Activated B cell treated with CpG ODN at 0.5 μM for 24 hours (primary cell): ENCODE results near the gene ASTN2. TPM values are rescaled to one million over a fixed set of nuclear protein-coding genes. Genes with fewer than 3 reads are reported as not detected.

Experiments used
- ATAC-seq: fragments of 200-7000 bp; cut with Tn5 transposase; one replicate; pipeline ENCODE4 v1.10.0; 2021; ENCODE audit warnings: low read depth, mild to moderate bottlenecking, moderate library complexity
- CTCF ChIA-PET: fragments of 350-600 bp; sonication (Branson Sonifier 250); formaldehyde crosslinking; loops from one replicate; lab custom pipeline; 2021; ENCODE audit warnings: antibody characterized with exemption; lab: Charles Lee
- POLR2A ChIA-PET: fragments of 350-600 bp; sonication (Branson Sonifier 250); formaldehyde crosslinking; loops from one replicate; lab custom pipeline; 2021; ENCODE audit warnings: antibody characterized with exemption; lab: Charles Lee
- DNase-seq: peaks from one replicate; pipeline ENCODE4 v3.0.0; 2022
- H3K27ac Mint-ChIP-seq: one replicate; pipeline ENCODE4 v1.8.0; 2020; ENCODE audit warnings: mixed read lengths
- H3K27me3 Mint-ChIP-seq: one replicate; pipeline ENCODE4 v1.8.0; 2021; ENCODE audit warnings: mixed read lengths
- H3K36me3 Mint-ChIP-seq: one replicate; pipeline ENCODE4 v1.8.0; 2021; ENCODE audit warnings: low read depth, mixed read lengths
- H3K4me1 Mint-ChIP-seq: one replicate; pipeline ENCODE4 v1.8.0; 2021; ENCODE audit warnings: mixed read lengths
- H3K4me3 Mint-ChIP-seq: one replicate; pipeline ENCODE4 v1.8.0; 2020; ENCODE audit warnings: mild to moderate bottlenecking, mixed read lengths
- H3K9me3 Mint-ChIP-seq: one replicate; pipeline ENCODE4 v1.8.0; 2020; ENCODE audit warnings: mixed read lengths
- CTCF ChIP-seq: fragments of 200-600 bp; IDR thresholded peaks from one replicate; pipeline ENCODE4 v1.8.0; 2022; ENCODE audit warnings: antibody characterized with exemption, mild to moderate bottlenecking
- intact Hi-C: fragments of 100-400 bp; cut with micrococcal nuclease; formaldehyde crosslinking; loops from one replicate; pipeline ENCODE4 v1.15.1; 2024
- total RNA-seq: library from RNA; stranded (reverse); gene quantifications from 2 replicates; pipeline ENCODE4 v1.2.3, GENCODE V29; 2022

ASTN2 gene
- total RNA-seq, 1 donor from 2014 or later: 2.3 TPM

GRCh38 chr9:116712781-116713180 lies 702.1 kb downstream of the ASTN2 start:
- H3K27ac Mint-ChIP-seq: no peak overlapping the region
- H3K27me3 Mint-ChIP-seq: no peaks in the 10 kb centered on the region
- H3K9me3 Mint-ChIP-seq: no peaks in the 10 kb centered on the region
- H3K4me1 Mint-ChIP-seq: no peaks in the 10 kb centered on the region
- intact Hi-C loops: no loop called here
- POLR2A ChIA-PET: no interaction called here
- H3K36me3 Mint-ChIP-seq: no peaks in the 10 kb centered on the region
- TF ChIP-seq CTCF: no peak
- CTCF ChIA-PET: no interaction called here
- ATAC-seq (no peak), DNase-seq (no peak)
- no peak overlapping the region for H3K4me3 Mint-ChIP-seq

GRCh38 chr9:116706310-116707290 lies 708.3 kb downstream of the ASTN2 start:
- Mint-ChIP-seq H3K9me3 (no peaks in the 10 kb centered on the region), H3K4me1 (no peaks in the 10 kb centered on the region), H3K4me3 (no peak overlapping the region), H3K27ac (no peak overlapping the region), H3K36me3 (no peaks in the 10 kb centered on the region), H3K27me3 (no peaks in the 10 kb centered on the region)
- intact Hi-C loops: no loop called here
- CTCF ChIA-PET: no interaction called here
- POLR2A ChIA-PET: no interaction called here
- no peak for DNase-seq
- no peak for ATAC-seq
- no peak for TF ChIP-seq CTCF

- Mint-ChIP-seq H3K4me1 (no peaks in the 10 kb centered on the region), H3K27me3 (no peaks in the 10 kb centered on the region), H3K4me3 (no peak overlapping the region), H3K36me3 (peaks cover 3% of the 10 kb centered on the region), H3K9me3 (no peaks in the 10 kb centered on the region), H3K27ac (no peak overlapping the region)
- ChIA-PET POLR2A (no interaction called here), CTCF (no interaction called here)
- TF ChIP-seq CTCF: no peak
- ATAC-seq: no peak
- no peak for DNase-seq
- intact Hi-C loops: no loop called here
Observed at GRCh38 chr9:116705531-116705930, 709.3 kb downstream of the ASTN2 start.

- intact Hi-C loops: no loop called here
- POLR2A ChIA-PET: no interaction called here
- no peaks in the 10 kb centered on the region for H3K4me1 Mint-ChIP-seq
Observed at GRCh38 chr9:116704470-116704869, 710.4 kb downstream of the ASTN2 start.

More at GRCh38 chr9:116704470-116704869, 710.4 kb downstream of the ASTN2 start:
- Mint-ChIP-seq H3K27me3 (no peaks in the 10 kb centered on the region), H3K27ac (no peak overlapping the region), H3K9me3 (no peaks in the 10 kb centered on the region), H3K4me3 (no peak overlapping the region), H3K36me3 (peaks cover 14% of the 10 kb centered on the region)
- CTCF ChIA-PET: no interaction called here
- no peak for DNase-seq
- ATAC-seq: no peak
- TF ChIP-seq CTCF: no peak
